Skeletal muscle satellite cell (primary cell): ENCODE data around the gene INPP5B.

ENCODE experiments used
- H3K27me3 ChIP-seq: 2 replicates; pipeline ENCODE4 v1.7.0; 2013; ENCODE audit warnings: low read length; ENCODE audit not compliant: control insufficient read depth, insufficient read depth
- H3K36me3 ChIP-seq: 2 replicates; pipeline ENCODE4 v1.7.0; 2013; ENCODE audit warnings: mild to moderate bottlenecking, control low read depth, low read length; ENCODE audit not compliant: insufficient read depth
- H3K4me1 ChIP-seq: 2 replicates; pipeline ENCODE4 v1.7.0; 2013; ENCODE audit warnings: low read length; ENCODE audit not compliant: control insufficient read depth, insufficient read depth
- H3K4me2 ChIP-seq: 2 replicates; pipeline ENCODE4 v1.7.0; 2013; ENCODE audit warnings: mild to moderate bottlenecking, low read length
- H3K4me3 ChIP-seq: 2 replicates; pipeline ENCODE4 v1.7.0; 2013; ENCODE audit warnings: low read length
- H3K9ac ChIP-seq: 2 replicates; pipeline ENCODE4 v1.7.0; 2013; ENCODE audit warnings: mild to moderate bottlenecking, low read depth, low read length, moderate library complexity
- H3K9me3 ChIP-seq: replicated peaks from 2 replicates; pipeline ENCODE4 v1.7.0; 2013; ENCODE audit warnings: mild to moderate bottlenecking, control low read depth, low read length

The INPP5B gene

GRCh38 chr1:37884145-37884544 lies 62.7 kb downstream of the INPP5B start:
- H3K9me3 ChIP-seq = no peaks in the 10 kb centered on the region
- H3K4me1 ChIP-seq = no peaks in the 10 kb centered on the region
- H3K4me2 ChIP-seq = no peak overlapping the region
- H3K36me3 ChIP-seq = peaks cover 57% of the 10 kb centered on the region
- no peak overlapping the region for H3K4me3 ChIP-seq
- H3K9ac ChIP-seq = no peak overlapping the region
- no peaks in the 10 kb centered on the region for H3K27me3 ChIP-seq

- no peak overlapping the region for H3K4me3 ChIP-seq
- H3K4me1 ChIP-seq = no peaks in the 10 kb centered on the region
- H3K4me2 ChIP-seq = no peak overlapping the region
- H3K36me3 ChIP-seq = peaks cover 53% of the 10 kb centered on the region
- H3K9ac ChIP-seq = no peak overlapping the region
- no peaks in the 10 kb centered on the region for H3K27me3 ChIP-seq
- H3K9me3 ChIP-seq = no peaks in the 10 kb centered on the region
Measured at GRCh38 chr1:37883671-37884070, 63.2 kb downstream of the INPP5B start.

GRCh38 chr1:37879865-37880264 lies 67.0 kb downstream of the INPP5B start:
- H3K4me3 ChIP-seq = no peak overlapping the region
- peaks cover 36% of the 10 kb centered on the region for H3K36me3 ChIP-seq
- no peaks in the 10 kb centered on the region for H3K9me3 ChIP-seq
- no peaks in the 10 kb centered on the region for H3K4me1 ChIP-seq
- no peaks in the 10 kb centered on the region for H3K27me3 ChIP-seq
- H3K9ac ChIP-seq = no peak overlapping the region
- no peak overlapping the region for H3K4me2 ChIP-seq

GRCh38 chr1:37878071-37878470 lies 68.8 kb downstream of the INPP5B start:
- H3K4me1 ChIP-seq = no peaks in the 10 kb centered on the region
- no peaks in the 10 kb centered on the region for H3K9me3 ChIP-seq
- no peaks in the 10 kb centered on the region for H3K27me3 ChIP-seq
- no peak overlapping the region for H3K4me2 ChIP-seq
- H3K9ac ChIP-seq = no peak overlapping the region
- peaks cover 45% of the 10 kb centered on the region for H3K36me3 ChIP-seq
- no peak overlapping the region for H3K4me3 ChIP-seq

- Histone ChIP-seq H3K27me3 (no peaks in the 10 kb centered on the region), H3K4me2 (no peak overlapping the region), H3K36me3 (peaks cover 45% of the 10 kb centered on the region), H3K4me1 (no peaks in the 10 kb centered on the region), H3K9me3 (no peaks in the 10 kb centered on the region), H3K9ac (no peak overlapping the region), H3K4me3 (no peak overlapping the region)
Measured at GRCh38 chr1:37875833-37876232, 71.0 kb downstream of the INPP5B start.

GRCh38 chr1:37872692-37873091 lies 74.2 kb downstream of the INPP5B start:
- no peaks in the 10 kb centered on the region for H3K27me3 ChIP-seq
- H3K4me1 ChIP-seq = no peaks in the 10 kb centered on the region
- H3K9ac ChIP-seq = no peak overlapping the region
- H3K36me3 ChIP-seq = peaks cover 57% of the 10 kb centered on the region
- H3K4me3 ChIP-seq = no peak overlapping the region
- H3K4me2 ChIP-seq = no peak overlapping the region
- H3K9me3 ChIP-seq = no peaks in the 10 kb centered on the region

- H3K36me3 ChIP-seq = peaks cover 63% of the 10 kb centered on the region
- H3K9ac ChIP-seq = no peak overlapping the region
Measured at GRCh38 chr1:37868466-37868865, 78.4 kb downstream of the INPP5B start.

GRCh38 chr1:37867784-37868183 lies 79.1 kb downstream of the INPP5B start:
- H3K4me1 ChIP-seq = peaks cover 11% of the 10 kb centered on the region
- H3K36me3 ChIP-seq = peaks cover 57% of the 10 kb centered on the region
- H3K9ac ChIP-seq = no peak overlapping the region
- no peaks in the 10 kb centered on the region for H3K9me3 ChIP-seq
- no peak overlapping the region for H3K4me2 ChIP-seq
- no peaks in the 10 kb centered on the region for H3K27me3 ChIP-seq
- H3K4me3 ChIP-seq = no peak overlapping the region

More at GRCh38 chr1:37868466-37868865, 78.4 kb downstream of the INPP5B start:
- no peak overlapping the region for H3K4me3 ChIP-seq
- no peak overlapping the region for H3K4me2 ChIP-seq
- no peaks in the 10 kb centered on the region for H3K9me3 ChIP-seq
- H3K4me1 ChIP-seq = peaks cover 9% of the 10 kb centered on the region
- H3K27me3 ChIP-seq = no peaks in the 10 kb centered on the region

- Histone ChIP-seq H3K9me3 (no peaks in the 10 kb centered on the region), H3K4me3 (no peak overlapping the region), H3K27me3 (no peaks in the 10 kb centered on the region), H3K4me1 (peaks cover 18% of the 10 kb centered on the region), H3K36me3 (peaks cover 50% of the 10 kb centered on the region), H3K4me2 (no peak overlapping the region), H3K9ac (no peak overlapping the region)
Measured at GRCh38 chr1:37866491-37866890, 80.4 kb downstream of the INPP5B start.

GRCh38 chr1:37865348-37866120 lies 81.3 kb downstream of the INPP5B start:
- no peak overlapping the region for H3K4me2 ChIP-seq
- H3K4me3 ChIP-seq = no peak overlapping the region
- no peak overlapping the region for H3K9ac ChIP-seq
- H3K36me3 ChIP-seq = peaks cover 50% of the 10 kb centered on the region
- no peaks in the 10 kb centered on the region for H3K9me3 ChIP-seq
- H3K27me3 ChIP-seq = no peaks in the 10 kb centered on the region
- H3K4me1 ChIP-seq = peaks cover 22% of the 10 kb centered on the region

- Histone ChIP-seq H3K4me3 (no peak overlapping the region), H3K4me2 (no peak overlapping the region), H3K9ac (peak overlapping the region; percentile 14), H3K4me1 (peaks cover 34% of the 10 kb centered on the region), H3K9me3 (no peaks in the 10 kb centered on the region), H3K27me3 (no peaks in the 10 kb centered on the region), H3K36me3 (peaks cover 31% of the 10 kb centered on the region)
Measured at GRCh38 chr1:37862330-37862729, 84.5 kb downstream of the INPP5B start.

GRCh38 chr1:37861151-37861550 lies 85.7 kb downstream of the INPP5B start:
- peaks cover 34% of the 10 kb centered on the region for H3K4me1 ChIP-seq
- no peaks in the 10 kb centered on the region for H3K27me3 ChIP-seq
- H3K4me2 ChIP-seq = no peak overlapping the region
- H3K4me3 ChIP-seq = no peak overlapping the region
- no peak overlapping the region for H3K9ac ChIP-seq
- H3K36me3 ChIP-seq = peaks cover 32% of the 10 kb centered on the region
- H3K9me3 ChIP-seq = no peaks in the 10 kb centered on the region
